ENCODE results near the gene MCF2L.

Gene MCF2L

DNA sequence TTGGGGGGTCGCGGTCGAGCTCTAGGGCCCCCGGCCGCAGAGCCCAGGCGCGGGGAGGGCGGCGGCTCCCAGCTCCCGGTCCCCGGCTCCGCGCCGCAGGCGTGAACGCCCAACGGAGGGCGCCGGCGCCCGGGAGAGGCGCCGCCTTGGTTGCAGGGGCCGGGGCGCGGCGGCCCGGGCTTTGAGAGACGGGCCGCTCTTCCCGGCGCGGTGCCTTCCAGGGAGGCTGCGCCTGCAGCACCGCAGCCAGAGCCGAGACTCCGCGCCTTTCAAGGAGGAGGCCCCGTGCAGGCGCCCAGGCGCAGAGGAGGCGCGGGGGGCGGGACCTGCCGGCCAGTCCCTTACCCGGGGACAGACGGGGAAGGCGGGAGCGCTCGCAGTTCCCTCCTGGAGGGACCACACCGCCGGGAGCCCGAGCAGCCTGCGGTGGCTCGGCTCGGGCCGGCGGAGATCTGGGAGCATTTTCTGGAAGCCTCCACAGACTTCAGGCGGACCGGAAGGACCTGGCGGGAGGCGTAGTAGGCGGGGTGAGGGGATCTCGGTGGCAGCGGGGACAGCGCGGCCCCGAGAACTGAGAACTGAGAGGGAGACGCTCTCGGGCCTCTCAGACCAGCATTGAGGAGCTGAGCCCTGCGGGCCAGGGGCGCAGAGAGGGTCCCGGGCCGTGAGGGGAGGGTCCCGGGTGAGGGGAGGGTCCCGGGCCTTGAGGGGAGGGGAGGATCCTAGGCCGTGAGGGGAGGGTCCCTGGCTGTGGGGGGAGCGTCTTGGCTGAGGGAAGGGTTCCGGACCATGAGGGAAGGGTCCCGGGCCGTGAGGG is 25.5 kb upstream of the MCF2L start:
- Histone ChIP-seq H3K9ac (ENCODE audit: low read depth in 1 of 2, low read length in 2 of 2) (peak overlapping the region in 1 of 2 donors; percentile 46), H3K4me1 (ENCODE audit: control insufficient read depth in 2 of 2, insufficient read depth in 2 of 2, low read length in 2 of 2) (peaks cover 4 to 7% of the 10 kb centered on the region in 2 donors), H3K27ac (ENCODE audit: low read depth in 2 of 2, low read length in 2 of 2) (peak overlapping the region; percentile 28 to 43)

DNA sequence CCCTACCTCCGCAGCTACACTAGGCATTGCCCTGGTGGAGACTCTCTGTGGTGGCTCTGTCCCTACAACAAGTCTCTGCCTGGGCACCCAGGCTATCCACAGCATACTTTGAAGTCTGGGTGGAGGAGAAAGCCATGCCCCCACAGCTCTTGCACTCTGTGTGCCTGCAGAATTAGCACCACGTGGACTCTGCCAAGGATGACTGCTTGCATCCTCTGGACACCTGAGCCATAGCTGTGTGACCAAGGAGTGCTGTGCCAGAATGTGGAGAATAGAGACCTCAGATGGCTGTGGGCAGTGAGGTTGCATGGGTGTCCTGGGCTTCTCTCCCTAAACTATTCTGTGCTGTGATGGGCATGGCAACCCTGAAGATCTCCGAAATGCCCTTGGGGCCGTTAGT is 21.2 kb upstream of the MCF2L start:
- Histone ChIP-seq H3K36me3 (ENCODE audit: control insufficient read depth in 2 of 2, insufficient read depth in 2 of 2, low read length in 2 of 2) (no peaks in the 10 kb centered on the region), H3K9me3 (ENCODE audit: control insufficient read depth in 2 of 2, low read length in 2 of 2) (no peaks in the 10 kb centered on the region), H3K4me1 (ENCODE audit: control insufficient read depth in 2 of 2, insufficient read depth in 2 of 2, low read length in 2 of 2) (peaks cover 4 to 6% of the 10 kb centered on the region in 2 donors), H3K9ac (ENCODE audit: low read depth in 1 of 2, low read length in 2 of 2) (no peak overlapping the region), H3K27ac (ENCODE audit: low read depth in 2 of 2, low read length in 2 of 2) (no peak overlapping the region), H3K4me3 (ENCODE audit: low read length in 2 of 2) (no peak overlapping the region), H3K27me3 (ENCODE audit: control insufficient read depth in 2 of 2, insufficient read depth in 2 of 2, low read length in 2 of 2) (peaks cover 0 to 2% of the 10 kb centered on the region in 2 donors)

More for the DNA sequence above, 25.5 kb upstream of the MCF2L start:
- Histone ChIP-seq H3K27me3 (ENCODE audit: control insufficient read depth in 2 of 2, insufficient read depth in 2 of 2, low read length in 2 of 2) (peaks cover 0 to 2% of the 10 kb centered on the region in 2 donors), H3K9me3 (ENCODE audit: control insufficient read depth in 2 of 2, low read length in 2 of 2) (no peaks in the 10 kb centered on the region), H3K36me3 (ENCODE audit: control insufficient read depth in 2 of 2, insufficient read depth in 2 of 2, low read length in 2 of 2) (no peaks in the 10 kb centered on the region), H3K4me3 (ENCODE audit: low read length in 2 of 2) (peak overlapping the region; percentile 62 to 72)

DNA sequence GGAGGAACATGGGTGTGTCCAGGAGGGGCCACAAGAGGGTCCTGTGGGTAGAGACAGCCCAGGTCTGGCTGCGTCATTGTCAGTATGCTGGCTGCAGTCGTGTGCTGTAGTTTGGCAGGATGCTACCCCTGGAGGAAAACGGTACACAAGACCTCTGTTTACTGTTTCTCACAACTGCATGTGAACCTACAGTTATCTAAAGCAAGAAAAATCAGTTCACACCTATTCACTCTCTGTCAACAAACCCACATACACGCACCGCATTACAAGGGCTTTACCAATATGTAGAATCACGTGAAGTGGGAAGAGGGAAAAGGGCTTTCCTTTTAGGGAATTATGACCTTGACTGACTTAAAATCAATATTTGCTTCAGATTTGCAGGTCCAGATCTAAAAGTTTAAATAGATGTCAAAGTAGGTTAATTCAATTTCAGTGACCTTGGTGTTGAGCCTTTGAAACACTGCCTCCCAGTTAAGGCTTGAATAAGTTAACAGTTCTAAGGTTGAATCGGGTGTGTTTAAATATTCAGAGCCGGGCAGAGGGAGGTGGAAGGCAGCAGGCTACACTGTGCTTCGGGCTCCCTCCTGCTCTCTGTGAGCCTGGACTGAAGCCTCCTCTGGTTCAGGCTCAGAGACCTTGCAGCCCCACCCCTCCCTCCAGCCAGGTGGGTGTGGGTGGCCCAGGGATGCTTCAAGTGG is 17.2 kb upstream of the MCF2L start:
- no peaks in the 10 kb centered on the region for H3K27me3 ChIP-seq (ENCODE audit: control insufficient read depth in 2 of 2, insufficient read depth in 2 of 2, low read length in 2 of 2)
- no peak overlapping the region for H3K4me3 ChIP-seq (ENCODE audit: low read length in 2 of 2)
- no peaks in the 10 kb centered on the region for H3K4me1 ChIP-seq (ENCODE audit: control insufficient read depth in 2 of 2, insufficient read depth in 2 of 2, low read length in 2 of 2)
- no peaks in the 10 kb centered on the region for H3K9me3 ChIP-seq (ENCODE audit: control insufficient read depth in 2 of 2, low read length in 2 of 2)
- no peaks in the 10 kb centered on the region for H3K36me3 ChIP-seq (ENCODE audit: control insufficient read depth in 2 of 2, insufficient read depth in 2 of 2, low read length in 2 of 2)
- H3K27ac ChIP-seq (ENCODE audit: low read depth in 2 of 2, low read length in 2 of 2) = no peak overlapping the region
- H3K9ac ChIP-seq (ENCODE audit: low read depth in 1 of 2, low read length in 2 of 2) = no peak overlapping the region

DNA sequence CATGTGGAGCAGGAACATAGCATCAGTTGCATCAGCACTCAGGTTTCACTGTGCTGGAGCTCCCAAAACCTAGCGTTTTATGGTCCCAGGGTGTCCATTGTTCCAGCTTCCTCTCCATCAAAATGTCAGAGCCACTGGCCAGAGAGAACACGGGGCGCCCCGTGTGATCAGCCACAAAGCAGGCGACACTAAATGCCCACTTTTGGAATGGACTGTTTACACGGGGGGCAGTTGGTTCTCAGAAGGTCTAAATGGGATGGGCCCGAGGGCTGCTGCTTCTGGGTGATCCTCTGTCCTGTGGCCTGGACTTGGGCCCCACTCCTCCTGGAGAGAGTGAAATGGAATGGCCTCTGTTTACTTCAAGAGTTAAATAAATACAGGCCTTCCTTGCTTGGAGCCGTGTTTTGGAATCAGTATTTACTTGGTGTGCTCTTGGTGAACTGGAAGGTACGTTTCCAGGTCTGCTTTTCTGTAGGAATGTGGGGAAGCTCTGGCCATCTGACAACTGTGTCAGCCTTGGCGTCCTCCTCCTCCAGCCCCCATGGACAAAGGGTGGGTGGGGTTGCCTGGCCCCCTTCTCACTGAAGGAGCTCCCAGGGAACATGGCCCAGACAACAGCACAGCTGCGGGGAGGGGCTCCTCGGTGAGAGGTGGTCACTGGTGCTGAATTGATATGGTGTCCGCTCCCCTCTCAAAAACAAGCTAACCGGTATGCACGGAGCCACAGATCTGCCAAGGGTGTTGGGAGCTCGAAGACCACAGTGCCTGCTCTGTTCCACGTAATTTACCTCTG is 16.1 kb upstream of the MCF2L start:
- no peak overlapping the region for H3K9ac ChIP-seq (ENCODE audit: low read depth in 1 of 2, low read length in 2 of 2)
- H3K4me1 ChIP-seq (ENCODE audit: control insufficient read depth in 2 of 2, insufficient read depth in 2 of 2, low read length in 2 of 2) = no peaks in the 10 kb centered on the region
- no peak overlapping the region for H3K27ac ChIP-seq (ENCODE audit: low read depth in 2 of 2, low read length in 2 of 2)
- no peak overlapping the region for H3K4me3 ChIP-seq (ENCODE audit: low read length in 2 of 2)
- H3K36me3 ChIP-seq (ENCODE audit: control insufficient read depth in 2 of 2, insufficient read depth in 2 of 2, low read length in 2 of 2) = no peaks in the 10 kb centered on the region
- no peaks in the 10 kb centered on the region for H3K27me3 ChIP-seq (ENCODE audit: control insufficient read depth in 2 of 2, insufficient read depth in 2 of 2, low read length in 2 of 2)
- H3K9me3 ChIP-seq (ENCODE audit: control insufficient read depth in 2 of 2, low read length in 2 of 2) = no peaks in the 10 kb centered on the region

DNA sequence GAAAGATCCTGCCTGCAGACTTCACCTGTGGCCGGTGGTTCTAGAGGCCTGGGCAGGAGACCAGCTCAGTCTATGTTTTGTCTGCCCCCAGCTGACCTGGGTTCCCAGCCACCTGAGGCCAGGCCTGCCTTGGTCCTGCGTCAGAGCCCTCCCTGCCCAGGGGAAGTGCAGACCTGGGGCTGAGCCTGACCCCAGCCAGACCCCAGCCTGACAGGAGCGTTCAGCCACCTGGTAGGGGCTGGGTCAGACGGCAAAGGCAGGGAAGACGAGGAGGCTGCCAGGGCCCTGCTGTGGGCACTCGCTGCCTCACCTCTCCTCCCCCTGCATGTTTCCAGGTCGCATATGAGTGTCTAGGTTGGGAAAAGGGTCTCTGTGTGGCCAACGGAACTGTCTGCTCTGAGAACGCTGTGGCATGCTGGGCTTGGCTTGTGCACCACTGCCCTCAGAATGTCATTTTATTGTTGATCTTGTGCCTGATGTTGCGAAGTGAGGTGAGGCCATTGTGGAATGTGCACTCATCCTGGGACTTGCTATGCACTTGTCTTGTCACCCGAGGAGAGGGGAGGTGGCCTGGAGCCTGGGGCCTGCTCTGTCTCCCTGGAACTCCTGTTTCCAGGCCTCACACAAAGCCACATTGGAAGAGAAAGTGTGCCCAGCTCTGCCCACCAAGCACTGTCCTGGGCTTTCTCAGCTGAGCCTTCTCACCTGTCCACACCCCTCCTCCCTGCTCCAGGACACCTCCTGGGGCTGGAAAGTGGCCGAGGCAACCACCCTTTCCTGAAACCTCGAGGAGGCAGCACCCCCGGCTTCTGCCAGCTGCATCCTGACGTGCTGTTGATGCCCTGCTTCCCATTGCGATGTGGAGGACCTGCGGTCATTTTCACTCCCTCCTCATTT is 15.2 kb upstream of the MCF2L start:
- H3K9me3 ChIP-seq (ENCODE audit: control insufficient read depth in 2 of 2, low read length in 2 of 2) = no peaks in the 10 kb centered on the region
- H3K4me1 ChIP-seq (ENCODE audit: control insufficient read depth in 2 of 2, insufficient read depth in 2 of 2, low read length in 2 of 2) = no peaks in the 10 kb centered on the region
- H3K27ac ChIP-seq (ENCODE audit: low read depth in 2 of 2, low read length in 2 of 2) = no peak overlapping the region
- no peaks in the 10 kb centered on the region for H3K36me3 ChIP-seq (ENCODE audit: control insufficient read depth in 2 of 2, insufficient read depth in 2 of 2, low read length in 2 of 2)
- no peak overlapping the region for H3K9ac ChIP-seq (ENCODE audit: low read depth in 1 of 2, low read length in 2 of 2)
- H3K27me3 ChIP-seq (ENCODE audit: control insufficient read depth in 2 of 2, insufficient read depth in 2 of 2, low read length in 2 of 2) = no peaks in the 10 kb centered on the region
- no peak overlapping the region for H3K4me3 ChIP-seq (ENCODE audit: low read length in 2 of 2)

DNA sequence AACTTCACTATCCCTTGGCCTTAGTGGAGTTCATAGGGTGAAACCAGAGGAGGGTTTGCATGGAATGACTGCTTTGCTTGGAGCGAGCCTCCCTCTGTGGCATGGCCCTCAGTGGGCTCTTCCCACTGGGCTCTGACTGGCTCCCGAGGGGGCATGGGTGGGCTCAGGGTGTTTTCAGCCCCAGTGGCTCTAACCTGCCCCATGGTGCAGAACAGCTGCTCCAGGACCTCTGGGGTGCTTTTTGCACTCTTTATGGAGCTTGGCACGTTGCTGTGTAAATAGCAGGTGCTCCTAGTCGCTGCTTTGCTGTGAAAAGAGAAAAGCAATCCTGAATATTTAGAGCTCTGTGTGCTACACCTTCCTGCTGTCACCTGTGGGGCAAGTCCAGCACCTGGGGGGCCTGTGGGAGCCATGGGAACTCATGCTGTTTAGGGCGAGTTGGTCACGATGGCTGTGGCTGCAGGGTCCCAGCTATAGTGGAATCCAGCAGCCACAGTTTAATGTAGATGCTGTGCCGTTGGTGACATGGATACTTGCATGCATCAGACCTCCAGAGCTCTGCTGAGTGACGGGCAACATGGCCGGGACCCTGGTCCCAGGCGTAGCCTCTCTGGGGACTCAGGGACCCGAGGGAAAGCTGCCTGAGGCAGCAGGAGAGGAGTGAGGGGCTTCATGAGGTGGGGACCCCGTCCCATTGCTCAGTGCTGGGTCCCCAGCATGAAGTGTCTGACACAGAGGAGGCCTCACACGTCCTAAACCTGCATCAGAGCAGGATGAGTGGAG is 14.3 kb upstream of the MCF2L start:
- no peaks in the 10 kb centered on the region for H3K9me3 ChIP-seq (ENCODE audit: control insufficient read depth in 2 of 2, low read length in 2 of 2)
- H3K27me3 ChIP-seq (ENCODE audit: control insufficient read depth in 2 of 2, insufficient read depth in 2 of 2, low read length in 2 of 2) = no peaks in the 10 kb centered on the region
- H3K36me3 ChIP-seq (ENCODE audit: control insufficient read depth in 2 of 2, insufficient read depth in 2 of 2, low read length in 2 of 2) = no peaks in the 10 kb centered on the region
- no peaks in the 10 kb centered on the region for H3K4me1 ChIP-seq (ENCODE audit: control insufficient read depth in 2 of 2, insufficient read depth in 2 of 2, low read length in 2 of 2)
- H3K4me3 ChIP-seq (ENCODE audit: low read length in 2 of 2) = no peak overlapping the region
- no peak overlapping the region for H3K27ac ChIP-seq (ENCODE audit: low read depth in 2 of 2, low read length in 2 of 2)
- no peak overlapping the region for H3K9ac ChIP-seq (ENCODE audit: low read depth in 1 of 2, low read length in 2 of 2)

DNA sequence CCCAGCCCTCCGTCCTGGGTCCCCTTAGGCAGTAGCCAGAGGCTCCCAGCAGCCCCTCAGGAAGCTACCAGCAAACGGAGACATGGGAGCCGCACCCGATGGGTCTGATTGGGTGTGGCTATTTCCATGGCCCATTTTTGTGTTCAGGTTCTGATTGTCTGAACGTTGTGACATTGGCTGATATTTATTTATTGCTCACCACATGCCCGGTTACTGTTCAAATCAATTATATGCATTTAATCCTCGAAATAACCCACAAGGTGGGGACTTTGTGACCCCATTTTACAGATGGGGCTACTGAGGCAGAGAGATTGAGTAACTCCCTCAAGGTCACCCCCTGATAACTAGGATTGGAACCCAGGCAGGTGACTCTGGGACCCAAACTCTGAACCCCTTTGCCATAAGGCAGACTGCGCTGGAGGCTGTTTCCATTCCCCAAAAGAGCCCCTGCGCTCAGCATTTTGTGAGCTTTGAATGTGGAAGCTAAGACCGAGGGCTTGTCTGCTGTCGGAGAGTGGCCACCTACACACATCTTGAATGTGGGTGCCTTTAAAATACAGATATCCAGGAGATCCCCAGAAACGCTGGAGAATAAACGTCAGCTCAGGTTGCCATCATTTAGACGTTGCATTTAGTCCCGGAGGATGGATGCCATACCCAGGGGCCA is 13.6 kb upstream of the MCF2L start:
- no peak overlapping the region for H3K4me3 ChIP-seq (ENCODE audit: low read length in 2 of 2)
- no peaks in the 10 kb centered on the region for H3K4me1 ChIP-seq (ENCODE audit: control insufficient read depth in 2 of 2, insufficient read depth in 2 of 2, low read length in 2 of 2)
- no peaks in the 10 kb centered on the region for H3K36me3 ChIP-seq (ENCODE audit: control insufficient read depth in 2 of 2, insufficient read depth in 2 of 2, low read length in 2 of 2)
- H3K9me3 ChIP-seq (ENCODE audit: control insufficient read depth in 2 of 2, low read length in 2 of 2) = no peaks in the 10 kb centered on the region
- no peak overlapping the region for H3K9ac ChIP-seq (ENCODE audit: low read depth in 1 of 2, low read length in 2 of 2)
- H3K27ac ChIP-seq (ENCODE audit: low read depth in 2 of 2, low read length in 2 of 2) = no peak overlapping the region
- no peaks in the 10 kb centered on the region for H3K27me3 ChIP-seq (ENCODE audit: control insufficient read depth in 2 of 2, insufficient read depth in 2 of 2, low read length in 2 of 2)

DNA sequence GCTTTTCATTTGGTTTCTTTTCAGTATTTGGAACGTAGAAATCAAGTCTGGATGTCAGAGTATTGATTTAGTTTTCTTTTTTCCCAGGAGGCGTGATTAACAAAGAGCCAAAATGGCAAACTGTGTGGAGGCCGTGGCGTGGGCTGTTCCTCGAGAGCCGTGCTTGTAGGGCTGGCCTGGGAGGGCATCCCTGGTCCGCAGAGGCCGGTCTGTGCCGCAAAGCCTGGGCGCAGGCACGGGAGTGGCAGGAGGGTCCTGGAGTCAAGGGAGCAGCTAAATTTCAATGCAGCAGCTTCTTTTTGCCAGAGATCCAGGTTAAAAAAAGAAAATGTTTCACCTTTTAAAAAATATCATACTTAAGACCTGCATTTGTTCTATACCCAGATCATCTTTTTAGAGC is 13.1 kb upstream of the MCF2L start:
- H3K4me1 ChIP-seq (ENCODE audit: control insufficient read depth in 2 of 2, insufficient read depth in 2 of 2, low read length in 2 of 2) = no peaks in the 10 kb centered on the region
- H3K9me3 ChIP-seq (ENCODE audit: control insufficient read depth in 2 of 2, low read length in 2 of 2) = no peaks in the 10 kb centered on the region
- H3K27ac ChIP-seq (ENCODE audit: low read depth in 2 of 2, low read length in 2 of 2) = no peak overlapping the region
- no peaks in the 10 kb centered on the region for H3K27me3 ChIP-seq (ENCODE audit: control insufficient read depth in 2 of 2, insufficient read depth in 2 of 2, low read length in 2 of 2)
- no peak overlapping the region for H3K9ac ChIP-seq (ENCODE audit: low read depth in 1 of 2, low read length in 2 of 2)
- H3K4me3 ChIP-seq (ENCODE audit: low read length in 2 of 2) = no peak overlapping the region
- no peaks in the 10 kb centered on the region for H3K36me3 ChIP-seq (ENCODE audit: control insufficient read depth in 2 of 2, insufficient read depth in 2 of 2, low read length in 2 of 2)

Measured in mucosa of rectum (tissue), 2 donors.